ENCODE measurements around the gene ASMTL.

Gene ASMTL

GRCh38 chrX:1452516-1453394 lies at the start of gene ASMTL:
ASMTL (minus strand) TSS chrX:1452909; CDS start chrX:1452840, 69 bp downstream.
- peak within 1 kb of the TSS; percentile 87 for H3K4me3 ChIP-seq (ENCODE audit: low read depth, low read length)
- TF ChIP-seq CTCF (IDR thresholded peaks at IDR 0.05; ENCODE audit: insufficient read depth, low read depth, low read length, missing control alignments) = no peak
- DNase-seq (ENCODE audit: low read depth) = peak; percentile 98

GRCh38 chrX:1502241-1502640 lies 49.5 kb upstream of the ASMTL start:
- H3K4me3 ChIP-seq (ENCODE audit: low read depth, low read length) = no peak overlapping the region
- DNase-seq (ENCODE audit: low read depth) = peak; percentile 74
- no peak for TF ChIP-seq CTCF (IDR thresholded peaks at IDR 0.05; ENCODE audit: insufficient read depth, low read depth, low read length, missing control alignments)

- H3K4me3 ChIP-seq (ENCODE audit: low read depth, low read length) = no peak overlapping the region
- no peak for TF ChIP-seq CTCF (IDR thresholded peaks at IDR 0.05; ENCODE audit: insufficient read depth, low read depth, low read length, missing control alignments)
- peak; percentile 89 for DNase-seq (ENCODE audit: low read depth)
These were observed 48.3 kb upstream of the ASMTL start for GRCh38 chrX:1500701-1501624.

GRCh38 chrX:1496076-1496475 lies 43.4 kb upstream of the ASMTL start:
- TF ChIP-seq CTCF (IDR thresholded peaks at IDR 0.05; ENCODE audit: insufficient read depth, low read depth, low read length, missing control alignments) = no peak
- no peak for DNase-seq (ENCODE audit: low read depth)

GRCh38 chrX:1493877-1494510 lies 41.3 kb upstream of the ASMTL start:
- peak overlapping the region; percentile 64 for H3K4me3 ChIP-seq (ENCODE audit: low read depth, low read length)
- TF ChIP-seq CTCF (IDR thresholded peaks at IDR 0.05; ENCODE audit: insufficient read depth, low read depth, low read length, missing control alignments) = no peak
- peak; percentile 65 for DNase-seq (ENCODE audit: low read depth)

More at GRCh38 chrX:1496076-1496475, 43.4 kb upstream of the ASMTL start:
- H3K4me3 ChIP-seq (ENCODE audit: low read depth, low read length) = no peak overlapping the region

- peak overlapping the region; percentile 64 for H3K4me3 ChIP-seq (ENCODE audit: low read depth, low read length)
- DNase-seq (ENCODE audit: low read depth) = no peak
- no peak for TF ChIP-seq CTCF (IDR thresholded peaks at IDR 0.05; ENCODE audit: insufficient read depth, low read depth, low read length, missing control alignments)
These were observed 40.7 kb upstream of the ASMTL start for GRCh38 chrX:1493412-1493811.
